Measurements from ENCODE around the gene LIAS. TPM values are rescaled to one million over a fixed set of nuclear protein-coding genes. Genes with fewer than 3 reads are reported as not detected.
A peak's percentile ranks its signal among the peaks of the same experiment; 100 is the strongest.

LIAS gene
- total and polyA plus RNA-seq, 10 of the 15 experiments (the other 5 are each of a cell fraction or from before 2014, with no cell fraction given) = 17.9 to 32.3 (median 26.4) TPM

- no peak for TF ChIP-seq SMC3 (IDR thresholded peaks at IDR 0.05; ENCODE audit: borderline replicate concordance, low read length)
- peak; percentile 81 for TF ChIP-seq RELA (IDR thresholded peaks at IDR 0.05; ENCODE audit: borderline replicate concordance, partially characterized antibody)
- TF ChIP-seq HDAC2 (IDR thresholded peaks at IDR 0.05) = no peak; the same call in 1 of the 2 replicates
- TF ChIP-seq RAD51 (IDR thresholded peaks at IDR 0.05) = no peak
- TF ChIP-seq BCLAF1 (IDR thresholded peaks at IDR 0.05) = no peak
- peak; percentile 99 for TF ChIP-seq PML (IDR thresholded peaks at IDR 0.05; ENCODE audit: low read length)
- peak; percentile 100 for TF ChIP-seq CREB1 (IDR thresholded peaks at IDR 0.05; ENCODE audit: low read depth)
These were observed at the start of gene LIAS, which contains the start of gene RPL9 (continued) for GRCh38 chr4:39458505-39459300.

GRCh38 chr4:39410415-39410814, 48.4 kb upstream of the LIAS start:
- Histone ChIP-seq H3K9me3 (replicated peaks; ENCODE audit: control insufficient read depth, insufficient read depth, low read length) (no peaks in the 10 kb centered on the region), H3K9ac (ENCODE audit: control insufficient read depth, insufficient read depth, low read length) (no peak overlapping the region), H3K4me1 (ENCODE audit: control insufficient read depth, insufficient read depth, low read length) (no peaks in the 10 kb centered on the region), H3K4me3 (no peak overlapping the region), H4K20me1 (ENCODE audit: control insufficient read depth, insufficient read depth) (no peaks in the 10 kb centered on the region), H3K36me3 (ENCODE audit: control insufficient read depth in 2 of 2, insufficient read depth in 2 of 2, low read length in 1 of 2) (no peaks in the 10 kb centered on the region), H3K4me2 (ENCODE audit: control insufficient read depth, insufficient read depth) (no peak overlapping the region), H3K27me3 (replicated peaks in 1 of 2; ENCODE audit: control insufficient read depth in 2 of 2, insufficient read depth in 2 of 2, low read length in 1 of 2) (no peaks in the 10 kb centered on the region; a peak in 1 of 4 replicates), H3K79me2 (ENCODE audit: control insufficient read depth, insufficient read depth, low read length) (no peaks in the 10 kb centered on the region), H3K27ac (ENCODE audit: control insufficient read depth, insufficient read depth) (no peak overlapping the region), H2AFZ (ENCODE audit: control insufficient read depth, low read depth, low read length) (no peak overlapping the region)
- POLR2A ChIA-PET = no interaction called here
- SMC1A ChIA-PET (ENCODE audit: uncharacterized antibody, unreplicated experiment) = interaction anchor here (0.7 to 1.3 kb wide), 3 partner anchors 205 to 508 kb away, joined by 3 to 8 read pairs (median 3); no protein-coding TSS in a partner anchor
- ATAC-seq (no peak), DNase-seq (ENCODE audit: low read depth, low spot score) (no peak), FAIRE-seq (no peak)
- no TSS peak for BruUV-seq (replicated peaks)
- CTCF ChIA-PET = interaction anchor here (0.7 to 1.4 kb wide), 6 partner anchors 17 to 651 kb away, joined by 3 to 7 read pairs (median 4); partner anchors contain the start of gene RFC1
- intact Hi-C loops (cut with micrococcal nuclease; ENCODE audit: unreplicated experiment) = loop anchor here (10.0 kb wide), 1 partner anchor 96 kb away; no protein-coding TSS in a partner anchor
- 27% methylated on average over 5 of the region's 5 CpGs for WGBS (ENCODE audit: insufficient coverage, insufficient replicate concordance, low lambda C conversion rate, missing lambda C conversion rate)
- RAD21 ChIA-PET (ENCODE audit: unreplicated experiment) = interaction anchor here (1.0 to 1.2 kb wide), 2 partner anchors 244 to 507 kb away, joined by 3 to 5 read pairs; no protein-coding TSS in a partner anchor
- in situ Hi-C loops (cut with MboI) = no loop called here
- TF ChIP-seq TARDBP (IDR thresholded peaks at IDR 0.05; ENCODE audit: borderline replicate concordance) = no peak
- no peak for TF ChIP-seq RBBP5 (conservative IDR thresholded peaks at IDR 0.05)
- TF ChIP-seq CHD4 (IDR thresholded peaks at IDR 0.05) = no peak
- TF ChIP-seq ATF7 (IDR thresholded peaks at IDR 0.05; ENCODE audit: low read depth) = no peak
- TF ChIP-seq EP300 (IDR thresholded peaks at IDR 0.05; ENCODE audit: borderline replicate concordance in 1 of 2, control insufficient read depth in 1 of 2, low read depth in 2 of 2, low read length in 2 of 2) = no peak
- no peak for TF ChIP-seq SPI1 (IDR thresholded peaks at IDR 0.05; ENCODE audit: borderline replicate concordance, insufficient read depth, low read depth, low read length)
- no peak for TF ChIP-seq CBX5 (IDR thresholded peaks at IDR 0.05; ENCODE audit: low read depth)
- TF ChIP-seq YY1 (IDR thresholded peaks at IDR 0.05; ENCODE audit: low read depth, low read length) = no peak
- TF ChIP-seq KDM1A (IDR thresholded peaks at IDR 0.05; ENCODE audit: borderline replicate concordance) = no peak
- TF ChIP-seq ZBTB11 (CRISPR knock-in tag; IDR thresholded peaks at IDR 0.05) = no peak

All from GM12878 (cell line).